ENCODE results near the gene ZDHHC5.
A peak's percentile ranks its signal among the peaks of the same experiment; 100 is the strongest.
"Not testable (repeated sequence)": the region's sequence is repeated elsewhere in the genome, so short reads cannot be mapped to it uniquely, and the experiment has no call there.

ZDHHC5 gene

DNA sequence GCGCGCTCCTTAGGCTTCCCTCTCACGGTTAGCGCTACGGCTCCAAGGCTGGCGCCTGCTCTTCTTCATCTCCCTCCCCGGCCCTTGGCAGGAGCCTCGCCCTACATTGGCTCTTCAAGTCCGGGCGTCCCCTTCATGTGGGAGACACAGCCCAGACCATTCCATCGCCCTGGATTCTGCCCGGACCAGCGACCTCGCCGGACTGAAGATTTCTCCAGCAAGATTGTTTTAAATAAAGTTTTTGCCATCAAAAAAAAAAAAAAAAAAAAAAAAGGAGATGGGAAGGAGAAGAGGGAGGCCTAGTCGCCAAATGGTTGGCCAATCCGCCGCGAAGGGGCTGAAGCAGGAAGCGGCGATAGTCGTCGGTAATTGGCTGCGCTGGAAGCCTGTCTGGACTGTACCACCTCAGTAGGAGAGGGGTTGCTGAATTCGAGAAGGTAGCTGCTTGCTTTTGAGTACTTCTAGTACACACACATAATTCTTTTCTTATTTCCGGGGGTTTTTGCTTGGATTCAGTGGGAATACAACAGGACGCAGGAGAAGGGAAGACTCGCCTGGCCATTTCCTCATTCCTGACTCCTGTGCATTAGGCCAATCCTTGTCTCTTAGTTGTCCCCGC lies 688 bp upstream of the ZDHHC5 start:
- peak; percentile 78 to 82 for DNase-seq (ENCODE audit: low read depth in 2 of 2)

DNA sequence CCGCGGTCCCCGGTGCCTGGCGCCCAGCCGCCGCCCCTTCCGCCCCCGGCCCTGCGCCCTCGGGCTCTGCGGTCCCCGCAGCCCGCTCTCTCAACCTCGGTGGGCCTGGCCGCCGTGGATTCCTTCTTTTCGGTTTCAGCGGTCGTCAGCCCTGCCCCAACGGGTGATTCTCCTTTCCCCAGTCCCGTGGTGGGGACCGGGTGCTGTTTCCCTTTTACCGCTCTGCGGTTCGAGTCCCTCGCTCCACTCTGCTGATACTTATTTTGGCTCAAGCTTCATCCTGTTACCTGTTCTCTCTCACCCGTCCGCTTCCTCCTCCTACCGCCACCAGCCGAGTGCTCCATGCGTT lies 494 bp downstream of the ZDHHC5 start:
- peak in 1 of 2 donors; percentile 25 for DNase-seq (ENCODE audit: low read depth in 2 of 2)

DNA sequence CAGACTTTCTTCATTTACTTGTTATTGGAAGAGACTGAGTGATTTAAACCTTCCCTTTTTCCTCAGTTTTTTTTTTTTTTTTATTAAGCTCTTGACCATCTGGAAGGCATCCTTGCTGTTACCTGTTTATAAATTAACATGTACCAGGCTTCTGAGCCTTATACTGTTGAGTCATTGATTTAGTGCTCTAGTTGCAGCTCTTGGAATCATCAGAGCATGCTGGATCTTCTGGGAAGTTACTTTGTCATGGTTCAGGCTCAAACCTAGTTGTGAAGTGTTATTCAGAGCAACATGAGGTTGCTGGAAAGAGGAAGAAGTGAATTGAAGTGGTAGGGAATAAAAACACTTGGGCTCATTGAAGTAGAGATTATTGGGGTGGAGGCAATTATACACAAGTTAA lies 6.3 kb downstream of the ZDHHC5 start:
- no peak for DNase-seq (ENCODE audit: low read depth in 2 of 2)

DNA sequence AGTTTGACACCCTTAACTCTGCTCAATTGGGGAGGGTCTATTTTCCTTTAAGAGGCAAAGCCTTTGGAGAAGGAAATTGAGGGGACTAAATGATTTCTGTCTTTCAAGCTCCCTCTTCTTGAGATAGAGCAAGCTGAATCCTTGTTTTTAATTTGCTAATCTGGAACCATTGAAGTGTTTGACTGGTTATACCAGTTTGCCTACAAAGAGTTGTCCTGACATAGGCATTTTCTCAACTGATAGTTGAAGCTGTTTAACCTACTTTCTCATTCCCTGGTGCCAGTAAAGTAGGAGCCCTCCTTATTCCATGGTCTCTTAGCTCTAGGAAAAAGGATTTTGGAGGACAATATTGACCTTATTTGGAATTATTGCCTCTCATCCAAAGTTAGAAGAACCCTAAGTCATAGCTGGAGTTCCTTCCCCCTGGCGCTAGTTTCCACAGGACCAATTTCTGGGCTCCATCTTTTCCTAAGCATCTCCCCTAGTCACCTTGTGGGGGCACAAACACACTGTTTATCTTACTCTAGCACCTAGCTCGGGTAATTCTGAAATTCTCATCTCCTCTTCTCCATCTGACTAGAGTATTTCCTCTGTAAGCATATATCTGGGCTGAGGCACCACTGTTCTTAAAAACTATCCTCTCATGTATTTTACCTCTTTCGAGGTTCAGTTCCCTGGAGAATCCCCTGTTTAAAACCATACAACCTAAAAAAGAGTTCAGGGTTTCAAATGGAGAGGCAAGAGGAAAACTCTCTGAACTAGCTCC lies 7.4 kb downstream of the ZDHHC5 start:
- no peak for DNase-seq (ENCODE audit: low read depth in 2 of 2)

DNA sequence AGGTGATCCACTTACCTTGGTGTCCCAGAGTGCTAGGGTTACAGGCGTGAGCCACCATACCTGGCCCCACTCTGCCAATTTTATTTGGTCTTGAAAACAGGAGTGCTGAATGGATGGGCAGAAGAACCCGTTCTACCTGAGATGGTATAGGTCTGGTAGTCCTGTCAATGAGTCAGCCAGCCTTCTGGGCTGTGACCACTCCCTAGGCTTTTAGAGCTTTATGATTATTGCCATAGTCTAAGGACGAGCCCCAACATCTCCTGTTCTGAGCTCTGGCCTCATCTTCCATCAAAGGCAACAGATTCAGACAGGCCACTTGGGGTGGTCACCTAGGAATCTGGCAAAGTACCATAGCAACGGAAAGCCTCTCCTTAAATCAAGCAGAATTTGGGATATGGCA lies 11.5 kb downstream of the ZDHHC5 start:
- DNase-seq (ENCODE audit: low read depth in 2 of 2), result no peak

DNA sequence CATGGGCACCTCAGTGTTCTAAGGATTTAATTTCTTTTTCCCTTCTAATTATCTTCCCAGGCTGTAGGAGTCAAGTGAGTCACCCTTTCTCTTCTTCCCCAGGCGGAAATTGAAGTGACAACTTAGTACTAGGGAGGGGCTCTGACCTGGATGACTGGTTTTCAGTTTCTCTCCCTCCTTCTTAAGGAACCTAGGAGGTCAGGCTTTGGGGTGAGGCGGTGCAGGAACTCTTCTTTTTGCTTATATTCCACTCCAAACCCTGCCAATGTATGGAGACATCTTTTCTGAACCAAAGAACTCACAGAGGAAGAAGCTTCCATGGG lies 12.6 kb downstream of the ZDHHC5 start:
- no peak for DNase-seq (ENCODE audit: low read depth in 2 of 2)

DNA sequence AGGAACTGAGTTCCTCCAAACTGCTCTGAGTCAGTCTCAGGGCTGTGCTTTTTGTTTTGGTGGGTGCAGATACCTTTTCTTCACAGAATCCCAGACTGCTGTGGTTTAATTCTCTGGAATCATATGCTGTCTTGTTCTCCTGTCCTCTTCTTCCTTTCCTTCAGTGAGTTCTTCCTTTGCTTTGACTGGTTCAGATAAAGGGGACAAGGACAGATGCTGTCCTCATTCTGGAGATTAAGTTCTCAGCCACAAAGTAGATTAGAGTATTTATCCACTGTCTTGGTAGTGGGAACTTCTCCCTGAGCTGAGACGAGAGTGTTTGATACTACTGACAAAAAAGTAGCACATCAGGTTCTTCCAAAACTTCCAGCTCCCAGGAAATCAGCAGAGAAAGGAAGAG lies 13.3 kb downstream of the ZDHHC5 start:
- DNase-seq (ENCODE audit: low read depth in 2 of 2), result no peak

DNA sequence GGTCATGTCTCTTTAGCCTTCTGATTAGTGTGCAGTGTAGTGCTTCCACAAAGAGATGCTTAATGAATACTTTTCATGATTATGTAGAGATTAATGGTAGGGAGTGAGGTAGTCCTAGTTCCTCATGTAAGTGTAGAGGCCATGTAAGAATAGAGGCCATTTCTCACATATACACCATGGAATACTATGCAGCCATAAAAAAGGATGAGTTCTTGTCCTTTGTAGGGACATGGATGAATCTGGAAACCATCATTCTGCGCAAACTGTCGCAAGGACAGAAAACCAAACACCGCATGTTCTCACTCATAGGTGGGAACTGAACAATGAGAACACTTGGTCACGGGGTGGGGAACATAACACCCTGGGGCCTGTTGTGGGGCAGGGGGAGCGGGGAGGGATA lies 22.6 kb downstream of the ZDHHC5 start:
- not testable (repeated sequence) for DNase-seq (ENCODE audit: low read depth in 2 of 2)

DNA sequence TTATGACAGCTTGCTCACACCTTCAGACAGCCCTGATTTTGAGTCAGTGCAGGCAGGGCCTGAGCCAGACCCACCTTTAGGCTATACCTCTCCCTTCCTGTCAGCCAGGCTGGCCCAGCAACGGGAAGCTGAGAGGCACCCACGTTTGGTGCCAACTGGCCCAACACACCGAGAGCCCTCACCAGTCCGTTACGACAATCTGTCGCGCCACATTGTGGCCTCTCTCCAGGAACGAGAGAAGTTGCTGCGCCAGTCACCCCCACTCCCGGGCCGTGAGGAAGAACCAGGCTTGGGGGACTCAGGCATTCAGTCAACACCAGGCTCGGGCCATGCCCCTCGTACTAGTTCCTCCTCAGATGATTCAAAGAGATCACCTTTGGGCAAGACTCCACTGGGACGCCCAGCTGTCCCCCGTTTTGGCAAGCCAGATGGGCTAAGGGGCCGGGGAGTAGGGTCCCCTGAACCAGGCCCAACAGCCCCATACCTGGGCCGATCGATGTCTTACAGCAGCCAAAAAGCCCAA lies 31.0 kb downstream of the ZDHHC5 start:
- no peak for DNase-seq (ENCODE audit: low read depth in 2 of 2)

DNA sequence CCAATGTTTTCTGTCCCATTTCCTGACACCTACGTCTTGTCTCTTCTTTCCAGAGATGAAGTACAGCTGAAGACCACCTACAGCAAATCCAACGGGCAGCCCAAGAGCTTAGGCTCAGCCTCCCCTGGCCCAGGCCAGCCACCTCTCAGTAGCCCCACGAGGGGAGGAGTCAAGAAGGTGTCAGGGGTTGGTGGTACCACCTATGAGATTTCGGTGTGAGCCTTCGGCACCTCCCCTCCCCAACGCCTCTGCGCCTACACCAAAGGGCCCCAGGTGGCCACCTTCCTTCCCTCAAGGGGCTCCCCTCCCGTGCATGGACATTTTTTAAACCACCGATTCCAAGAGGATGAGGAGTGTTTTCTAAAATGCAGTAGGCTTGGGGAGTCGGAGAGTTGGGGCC lies 31.9 kb downstream of the ZDHHC5 start:
- DNase-seq (ENCODE audit: low read depth in 2 of 2), result no peak

DNA sequence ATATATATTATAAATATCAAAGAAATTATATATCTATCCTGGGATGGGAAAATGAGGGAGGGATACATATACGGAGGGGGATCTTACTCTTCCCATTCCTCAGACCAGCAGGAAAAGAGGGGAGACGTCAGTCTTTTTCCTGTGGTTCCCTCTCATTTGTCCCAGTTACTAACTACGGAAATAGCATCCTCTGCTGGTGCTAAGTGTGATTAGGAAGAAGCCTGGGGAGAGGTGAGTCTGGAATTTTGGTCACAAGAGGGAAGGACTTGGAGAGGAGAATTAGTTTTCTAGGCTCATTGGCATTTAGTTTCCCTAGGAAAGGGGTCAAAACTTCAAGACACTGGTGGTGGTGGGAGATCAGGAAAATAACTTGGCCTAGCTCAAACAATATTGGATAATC lies 32.5 kb downstream of the ZDHHC5 start:
- no peak for DNase-seq (ENCODE audit: low read depth in 2 of 2)

DNA sequence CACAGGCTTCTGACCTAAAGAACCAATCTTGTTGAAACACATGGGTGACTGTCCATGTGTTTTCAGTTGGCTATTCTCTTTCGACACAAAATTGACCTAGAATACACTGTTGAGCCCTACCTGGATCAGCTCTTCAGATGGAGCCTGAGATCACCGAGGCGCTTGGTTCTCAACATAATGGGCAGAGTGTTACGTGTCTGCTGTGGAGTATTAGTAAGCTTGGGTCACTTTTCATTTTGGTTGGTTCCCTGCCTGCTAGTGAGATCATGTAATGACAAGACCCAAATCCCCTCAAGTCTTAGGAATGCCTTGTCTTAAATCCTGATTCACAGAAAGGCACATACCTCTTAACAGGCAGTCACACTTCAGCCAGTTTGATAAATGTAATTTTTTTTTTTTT lies 35.4 kb downstream of the ZDHHC5 start:
- DNase-seq (ENCODE audit: low read depth in 2 of 2), result no peak

DNA sequence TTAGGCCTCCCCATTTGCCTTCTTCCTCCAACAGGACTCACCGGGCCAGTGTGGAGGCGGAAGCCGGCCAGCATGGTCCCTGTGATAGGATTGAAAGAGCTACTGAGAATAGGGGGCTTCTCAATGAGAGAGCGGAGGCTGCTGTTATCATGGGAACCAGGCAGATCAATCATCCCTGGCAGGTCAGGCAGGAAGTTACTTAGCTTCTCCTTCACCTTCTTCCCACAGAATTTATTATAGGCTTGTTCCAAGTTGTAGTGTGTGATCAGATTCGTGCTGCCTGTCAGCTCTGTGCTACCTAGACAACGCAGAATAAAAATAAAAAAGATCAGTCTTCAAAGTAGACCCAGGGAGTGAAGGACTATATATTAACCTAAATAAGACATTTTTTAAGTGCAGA lies 37.0 kb downstream of the ZDHHC5 start:
- no peak for DNase-seq (ENCODE audit: low read depth in 2 of 2)

DNA sequence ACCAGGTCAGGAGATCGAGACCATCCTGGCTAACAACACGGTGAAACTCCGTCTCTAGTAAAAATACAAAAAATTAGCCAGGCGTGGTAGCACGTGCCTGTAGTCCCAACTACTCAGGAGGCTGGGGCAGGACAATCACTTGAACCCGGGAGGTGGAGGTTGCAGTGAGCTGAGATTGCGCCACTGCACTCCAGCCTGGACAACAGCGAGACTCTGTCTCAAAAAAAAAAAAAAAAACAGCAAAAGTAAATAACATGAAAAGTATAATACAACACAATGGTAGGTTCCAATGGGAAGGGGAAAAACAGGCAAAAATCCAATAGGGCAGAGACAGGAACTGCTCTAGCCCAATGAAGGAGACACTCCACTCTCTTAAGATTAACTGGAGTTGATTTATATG lies 37.5 kb downstream of the ZDHHC5 start:
- DNase-seq (ENCODE audit: low read depth in 2 of 2), result not testable (repeated sequence)

DNA sequence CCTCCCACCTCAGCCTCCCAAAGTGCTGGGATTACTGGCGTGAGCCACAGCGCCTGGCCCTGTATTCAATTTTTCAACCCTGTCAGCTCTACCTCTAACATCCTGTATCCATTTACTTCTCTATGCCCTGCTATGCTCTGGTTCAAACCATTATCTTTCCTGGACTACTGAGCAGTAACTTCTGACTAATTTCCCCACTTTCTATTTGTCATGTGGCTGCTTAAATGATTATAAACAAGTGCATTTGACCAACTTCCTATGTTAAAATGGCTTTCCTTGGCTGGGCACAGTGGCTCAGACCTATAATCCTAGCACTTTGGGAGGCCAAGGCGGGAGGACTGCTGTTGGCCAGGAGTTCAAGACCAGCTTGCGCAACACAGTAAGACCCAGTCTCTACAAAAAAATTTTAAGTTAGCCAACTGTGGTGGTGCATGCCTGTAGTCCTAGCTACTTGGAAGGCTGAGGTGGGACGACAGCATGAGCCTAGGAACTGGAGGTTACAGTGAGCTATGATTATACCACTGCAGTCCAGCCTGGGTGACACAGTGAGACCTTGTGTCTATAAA lies 42.0 kb downstream of the ZDHHC5 start:
- DNase-seq (ENCODE audit: low read depth in 2 of 2), result no peak

DNA sequence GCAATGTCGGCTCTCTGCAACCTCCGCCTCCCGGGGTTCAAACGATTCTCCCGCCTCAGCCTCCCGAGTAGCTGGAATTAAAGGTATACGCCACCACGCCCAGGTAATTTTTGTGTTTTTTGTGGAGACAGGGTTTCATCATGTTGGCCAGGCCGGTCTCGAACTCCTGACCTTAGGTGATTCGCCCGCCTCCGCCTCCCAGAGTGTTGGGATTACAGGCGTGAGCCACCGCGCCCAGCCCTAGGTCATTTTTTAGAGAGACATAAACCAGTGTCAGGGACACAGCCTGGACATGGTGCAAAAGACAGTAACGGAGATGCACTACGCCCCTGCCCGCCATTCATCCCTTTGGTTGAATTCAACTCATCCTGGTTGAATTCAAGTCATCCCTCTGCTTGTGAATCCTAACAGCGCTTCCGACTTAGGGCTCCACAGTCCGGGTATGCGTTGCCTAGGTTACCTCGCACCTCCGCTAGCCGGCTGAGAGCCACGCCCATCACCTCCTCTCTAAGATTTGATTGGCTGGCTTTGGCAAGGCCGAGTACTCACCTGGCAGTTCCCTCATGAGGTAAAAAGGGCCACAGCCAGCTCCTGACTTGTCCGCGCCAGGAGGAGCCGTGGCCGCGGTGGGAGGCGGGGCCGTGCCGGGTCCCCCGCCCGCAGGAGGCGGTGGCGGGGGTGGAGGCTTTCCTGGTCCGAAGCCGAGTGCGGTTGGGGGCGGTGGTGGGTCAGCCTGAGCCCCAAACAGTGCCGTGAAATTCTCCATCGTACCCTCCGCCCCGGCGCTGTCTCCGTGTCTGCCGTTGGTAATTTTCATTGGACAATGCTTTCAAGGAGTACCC lies 43.7 kb downstream of the ZDHHC5 start, which contains the start of gene MED19:
Gene MED19 (minus strand): TSS at position 802 of the 842 bp plus-strand sequence. CDS start 36 bp downstream, at position 766.
- DNase-seq (ENCODE audit: low read depth in 2 of 2), result peak; percentile 46 to 56

DNA sequence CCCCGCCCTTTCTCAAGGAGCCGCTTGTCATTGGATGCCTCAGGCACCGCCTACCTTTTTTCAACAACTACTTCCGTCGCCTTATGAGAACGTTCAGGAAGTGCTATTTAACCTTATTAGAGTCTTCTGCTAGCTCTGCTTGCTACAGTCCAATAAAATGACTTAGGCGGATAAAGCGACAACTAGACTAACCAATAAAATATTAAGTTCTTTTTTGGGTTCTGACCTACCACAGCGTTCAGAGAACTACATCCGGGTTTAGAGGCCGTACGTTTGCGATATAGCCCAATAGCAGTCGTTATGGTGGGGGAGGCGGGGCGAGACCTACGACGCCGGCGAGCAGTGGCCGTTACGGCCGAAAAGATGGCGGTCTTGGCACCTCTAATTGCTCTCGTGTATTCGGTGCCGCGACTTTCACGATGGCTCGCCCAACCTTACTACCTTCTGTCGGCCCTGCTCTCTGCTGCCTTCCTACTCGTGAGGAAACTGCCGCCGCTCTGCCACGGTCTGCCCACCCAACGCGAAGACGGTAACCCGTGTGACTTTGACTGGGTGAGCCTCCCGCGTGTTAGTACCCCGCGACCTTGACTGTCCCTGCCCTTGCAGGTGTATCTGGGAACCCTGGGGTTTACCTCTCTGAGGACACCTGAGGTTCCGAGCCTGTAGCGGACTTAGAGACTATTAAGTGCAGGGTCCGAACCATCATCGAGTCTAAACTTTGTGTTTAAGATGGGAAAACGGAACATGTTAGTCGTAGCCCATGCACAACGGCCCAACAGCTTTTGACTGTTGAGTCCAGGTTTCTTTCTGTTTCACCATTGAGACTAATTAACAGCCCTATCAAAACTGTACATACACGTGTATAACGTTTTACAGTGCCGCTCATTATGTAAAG lies 44.6 kb downstream of the ZDHHC5 start, which contains the start of gene TMX2:
Gene TMX2 (plus strand): TSS at position 338 of the 895 bp plus-strand sequence. CDS start 26 bp downstream, at position 364.
- DNase-seq (ENCODE audit: low read depth in 2 of 2), result peak; percentile 85

DNA sequence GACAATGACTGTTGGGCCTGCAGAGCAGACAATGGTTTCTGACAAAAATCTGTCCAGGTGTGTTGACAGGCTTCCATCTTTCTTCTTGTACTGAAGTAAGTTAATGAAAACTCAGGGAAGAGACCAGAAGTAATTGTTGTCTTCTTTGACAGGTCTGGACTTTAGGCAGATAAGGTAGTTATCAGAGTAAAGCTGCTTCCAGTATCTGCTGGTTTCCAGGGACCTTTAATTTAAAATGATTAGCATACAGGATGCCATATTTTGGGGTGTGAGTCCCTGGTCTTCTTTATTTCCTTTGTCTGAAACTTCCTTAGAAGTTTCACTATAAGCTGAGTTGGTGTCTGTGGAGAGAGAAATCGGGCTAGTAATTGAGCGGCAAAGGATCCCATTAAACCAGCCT lies 45.9 kb downstream of the ZDHHC5 start:
- no peak for DNase-seq (ENCODE audit: low read depth in 2 of 2)

DNA sequence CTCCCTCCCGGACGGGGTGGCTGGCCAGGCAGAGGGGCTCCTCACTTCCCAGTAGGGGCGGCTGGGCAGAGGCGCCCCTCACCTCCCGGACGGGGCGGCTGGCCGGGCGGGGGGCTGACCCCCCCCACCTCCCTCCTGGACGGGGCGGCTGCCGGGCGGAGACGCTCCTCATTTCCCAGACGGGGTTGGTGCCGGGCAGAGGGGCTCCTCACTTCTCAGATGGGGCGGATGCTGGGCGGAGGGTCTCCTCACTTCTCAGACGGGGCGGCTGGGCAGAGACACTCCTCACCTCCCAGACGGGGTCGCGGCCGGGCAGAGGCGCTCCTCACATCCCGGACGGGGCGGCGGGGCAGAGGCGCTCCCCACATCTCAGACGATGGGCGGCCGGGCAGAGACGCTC lies 48.8 kb downstream of the ZDHHC5 start:
- DNase-seq (ENCODE audit: low read depth in 2 of 2), result not testable (repeated sequence)

DNA sequence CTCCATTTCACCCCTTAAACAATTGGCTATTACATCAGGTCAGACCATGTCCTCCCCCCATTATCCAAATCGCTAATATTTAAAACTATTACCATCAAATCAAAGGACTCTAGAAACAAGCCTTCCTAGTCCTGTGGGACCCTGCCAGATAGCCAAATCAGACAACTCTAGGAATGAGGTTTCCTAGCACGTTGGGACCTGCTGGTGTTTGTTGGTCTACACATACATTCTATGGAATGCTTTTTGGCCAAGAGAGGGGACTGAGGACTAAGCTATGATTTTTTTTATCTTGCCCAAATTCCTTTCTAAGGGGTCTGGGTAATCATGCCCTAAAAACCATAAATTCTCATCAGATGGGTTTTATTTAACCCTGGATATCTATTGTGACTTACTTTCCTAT lies 59.3 kb downstream of the ZDHHC5 start:
- DNase-seq (ENCODE audit: low read depth in 2 of 2), result no peak

DNA sequence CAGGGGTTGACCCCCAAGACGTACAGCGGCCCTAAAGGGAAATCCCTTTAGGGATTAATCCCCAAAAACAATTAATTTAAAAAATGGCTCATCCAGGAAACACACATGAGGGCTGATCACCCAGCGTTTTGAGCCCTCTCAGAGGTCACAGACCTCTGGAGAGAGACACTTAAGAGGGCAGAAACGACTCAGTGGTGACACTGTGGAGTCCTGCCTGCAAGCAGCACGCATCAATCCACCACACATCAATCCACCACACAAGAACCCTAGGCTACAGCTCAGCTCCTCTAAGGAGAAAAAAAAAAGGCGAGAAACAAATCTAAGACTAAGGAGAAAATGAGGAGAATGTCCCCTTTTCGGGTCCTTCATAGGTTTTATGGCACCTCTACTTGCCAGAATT lies 60.9 kb downstream of the ZDHHC5 start:
- no peak for DNase-seq (ENCODE audit: low read depth in 2 of 2)
